DMS153 treated with DMSO at 0.1 percent for 48 hours (cell line): ENCODE measurements around the gene THSD4.

Source experiments
- DNase-seq: peaks from one replicate; lab custom pipeline; 2025; ENCODE audit not compliant: unreplicated experiment; lab: John Stamatoyannopoulos, UW

Gene THSD4

GRCh38 chr15:71280206-71280605 is 164.9 kb downstream of the THSD4 start:
- DNase-seq = no peak

GRCh38 chr15:71281256-71281655 is 166.0 kb downstream of the THSD4 start:
- DNase-seq = no peak

GRCh38 chr15:71282076-71282475 is 166.8 kb downstream of the THSD4 start:
- no peak for DNase-seq

- no peak for DNase-seq
Observed at GRCh38 chr15:71288348-71288955, 173.2 kb downstream of the THSD4 start.

- DNase-seq = no peak
Observed at GRCh38 chr15:71290002-71290401, 174.7 kb downstream of the THSD4 start.

- DNase-seq = no peak
Observed at GRCh38 chr15:71290881-71291635, 175.8 kb downstream of the THSD4 start.

GRCh38 chr15:71291723-71292122 is 176.5 kb downstream of the THSD4 start:
- DNase-seq = no peak

GRCh38 chr15:71293723-71294122 is 178.5 kb downstream of the THSD4 start:
- DNase-seq = no peak

GRCh38 chr15:71294251-71294910 is 179.1 kb downstream of the THSD4 start:
- DNase-seq = no peak

GRCh38 chr15:71294911-71295602 is 179.8 kb downstream of the THSD4 start:
- no peak for DNase-seq

GRCh38 chr15:71295603-71296314 is 180.5 kb downstream of the THSD4 start:
- DNase-seq = no peak

- DNase-seq = no peak
Observed at GRCh38 chr15:71296315-71296679, 181.0 kb downstream of the THSD4 start.

GRCh38 chr15:71301958-71302621 is 186.8 kb downstream of the THSD4 start:
- DNase-seq = no peak

GRCh38 chr15:71302861-71303410 is 187.7 kb downstream of the THSD4 start:
- no peak for DNase-seq

GRCh38 chr15:71303977-71304376 is 188.7 kb downstream of the THSD4 start:
- no peak for DNase-seq

GRCh38 chr15:71304681-71305080 is 189.4 kb downstream of the THSD4 start:
- no peak for DNase-seq

- no peak for DNase-seq
Observed at GRCh38 chr15:71306538-71306937, 191.3 kb downstream of the THSD4 start.

- no peak for DNase-seq
Observed at GRCh38 chr15:71312194-71312708, 197.0 kb downstream of the THSD4 start.

GRCh38 chr15:71312731-71313460 is 197.6 kb downstream of the THSD4 start:
- DNase-seq = no peak
